Hematopoietic multipotent progenitor cell treated with erythropoietin and hydrocortisone succinate and interleukin-3 and kit ligand, for 8 days (in vitro differentiated cells): ENCODE measurements around the gene SPATA6L.
A peak's percentile ranks its signal among the peaks of the same experiment; 100 is the strongest.

ENCODE experiments used
- DNase-seq: peaks from one replicate; pipeline ENCODE4 v3.0.0-alpha.2; 2015

The SPATA6L gene, protein sequence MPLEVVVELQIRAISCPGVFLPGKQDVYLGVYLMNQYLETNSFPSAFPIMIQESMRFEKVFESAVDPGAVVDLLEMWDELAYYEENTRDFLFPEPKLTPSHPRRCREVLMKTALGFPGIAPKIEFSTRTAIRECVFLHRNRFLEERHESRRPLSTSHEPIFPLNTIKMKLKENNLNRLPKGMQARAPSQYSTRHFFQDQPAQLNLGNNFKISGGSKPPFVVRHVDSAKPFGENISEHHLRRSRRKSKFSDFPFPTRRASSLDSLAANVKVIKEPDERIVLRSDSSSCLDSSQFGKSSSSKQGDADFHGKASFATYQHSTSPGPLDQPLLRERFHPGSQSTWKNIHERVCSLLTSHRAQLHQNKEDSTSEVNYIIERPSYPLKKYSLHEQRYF

DNA sequence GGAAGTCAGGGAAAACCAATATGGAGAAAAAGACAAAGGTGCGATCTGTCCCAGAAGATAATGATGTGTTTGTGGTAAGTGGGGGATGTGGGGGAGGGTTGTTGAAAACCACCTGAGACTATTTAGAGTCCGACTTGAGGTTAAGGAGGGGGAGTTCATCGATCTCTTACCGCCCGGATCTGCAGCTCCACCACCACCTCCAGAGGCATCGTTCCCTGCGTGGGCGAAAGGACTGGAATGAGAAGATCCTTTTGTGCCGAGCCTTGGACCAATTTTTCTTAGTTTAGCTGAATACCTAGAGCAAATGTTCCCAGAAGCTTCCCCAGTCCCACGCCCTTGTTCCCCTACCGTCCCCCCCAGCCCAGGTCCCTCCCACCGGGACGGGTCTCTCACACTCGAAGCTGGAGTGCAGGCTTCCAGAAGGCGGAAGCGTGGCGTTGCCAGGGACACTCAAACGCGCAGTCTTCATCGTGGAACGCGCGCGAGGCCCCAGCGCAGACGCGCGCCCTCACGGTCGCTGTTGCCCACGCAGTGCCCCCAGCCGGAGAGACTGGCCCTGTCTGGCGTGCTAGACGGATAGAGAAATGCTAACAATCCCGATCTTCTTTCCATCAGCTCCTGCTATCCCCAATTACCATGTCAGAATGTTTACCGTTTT lies at the start of gene SPATA6L:
SPATA6L (minus strand) TSS at position 439 of the 658 bp plus-strand sequence; CDS start at position 209, 230 bp downstream.
- DNase-seq = peak; percentile 61

DNA sequence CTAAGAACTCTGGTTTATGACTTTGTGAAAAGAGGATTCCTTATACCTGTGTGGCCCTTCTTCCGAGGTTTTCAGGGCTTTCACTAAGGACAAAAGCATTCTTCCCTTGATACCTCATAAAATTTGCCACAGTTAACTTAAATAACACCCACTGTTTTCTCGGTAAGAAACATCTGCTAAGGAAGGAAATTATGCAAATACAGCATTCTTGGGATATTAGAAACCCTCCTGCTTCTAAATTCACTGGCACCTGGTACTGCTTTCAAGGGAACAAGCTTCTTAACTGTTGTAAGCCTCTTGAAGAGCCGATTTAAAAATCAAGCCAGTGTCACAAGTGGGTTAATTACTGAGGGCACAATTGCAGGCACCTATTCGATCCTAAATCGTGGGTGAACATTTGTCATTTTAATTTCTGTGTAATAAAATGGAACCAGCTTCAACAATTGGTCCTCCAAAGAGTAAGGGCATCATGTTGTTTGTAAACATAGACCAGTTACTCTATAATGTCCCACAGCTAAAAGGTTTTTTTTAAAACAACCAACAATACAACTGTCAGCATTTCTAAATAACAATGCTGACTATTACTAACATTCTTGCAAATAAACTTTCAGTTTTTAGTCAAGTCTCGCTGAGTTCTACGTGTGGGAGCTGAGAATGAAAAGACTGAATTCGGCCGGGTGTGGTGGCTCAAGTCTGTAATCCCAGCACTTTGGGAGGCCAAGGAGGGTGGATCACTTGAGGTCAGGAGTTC lies 48.2 kb upstream of the SPATA6L start:
- DNase-seq = no peak

DNA sequence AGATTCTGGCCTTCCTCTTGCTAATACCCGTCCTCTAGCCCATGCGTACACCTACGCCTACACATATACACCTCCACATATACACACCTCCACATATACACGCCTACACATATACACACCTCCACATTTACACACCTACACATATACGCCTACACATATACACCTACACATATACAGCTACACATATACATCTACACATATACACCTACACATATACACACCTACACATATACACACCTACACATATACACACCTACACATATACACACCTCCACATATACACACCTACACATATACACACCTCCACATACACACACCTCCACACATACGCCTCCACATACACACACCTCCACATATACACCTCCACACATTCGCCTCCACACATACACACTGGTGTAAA lies 47.6 kb upstream of the SPATA6L start:
- DNase-seq = no peak

DNA sequence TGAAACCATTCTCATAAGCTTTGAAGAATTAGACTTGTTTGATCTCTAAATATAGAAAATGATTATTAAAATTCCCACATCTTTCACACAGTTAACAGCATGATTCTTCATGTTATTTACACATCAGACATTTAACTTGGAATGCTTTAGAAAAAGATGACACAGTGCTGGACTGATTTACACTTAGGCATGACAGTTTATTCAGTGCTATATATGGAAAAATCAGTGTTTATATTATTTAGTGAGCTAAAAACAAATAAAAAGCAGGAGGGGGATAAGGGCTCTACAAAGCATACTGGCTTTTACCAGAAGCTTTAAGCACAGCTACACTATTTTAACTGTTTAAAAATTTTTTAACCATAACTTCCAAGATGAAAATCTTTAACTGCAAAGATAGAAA lies 43.1 kb upstream of the SPATA6L start:
- no peak for DNase-seq

DNA sequence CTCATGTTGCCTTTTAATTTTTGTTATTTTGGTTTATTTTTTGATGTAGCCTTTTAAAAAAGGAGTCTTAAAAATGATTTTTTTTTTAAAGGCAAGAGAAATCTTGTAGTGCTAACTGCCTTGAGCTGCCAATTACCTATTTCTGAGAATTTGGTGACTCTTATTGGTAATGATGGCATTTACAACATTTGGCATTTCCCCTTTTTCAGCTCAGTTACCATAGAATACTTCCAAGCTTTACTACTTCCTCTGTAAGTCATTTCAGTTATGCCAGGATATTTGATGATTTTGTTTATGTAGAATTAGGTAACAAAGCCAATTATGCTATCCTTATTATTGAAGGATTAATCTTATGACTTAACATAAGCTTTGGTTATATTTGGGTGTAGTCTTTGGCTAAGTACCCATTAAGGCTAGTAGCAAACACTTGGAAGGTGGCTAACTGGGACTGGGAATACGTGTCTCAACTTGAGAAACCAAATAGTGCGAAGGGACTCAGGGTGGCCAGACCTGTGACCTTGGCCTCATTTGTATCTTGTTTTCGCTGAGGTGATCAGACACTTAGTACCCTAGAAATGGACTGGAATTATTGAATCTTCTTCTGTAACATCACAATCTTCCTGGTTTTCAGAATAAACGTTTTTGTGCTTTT lies 40.8 kb upstream of the SPATA6L start:
- DNase-seq = no peak

DNA sequence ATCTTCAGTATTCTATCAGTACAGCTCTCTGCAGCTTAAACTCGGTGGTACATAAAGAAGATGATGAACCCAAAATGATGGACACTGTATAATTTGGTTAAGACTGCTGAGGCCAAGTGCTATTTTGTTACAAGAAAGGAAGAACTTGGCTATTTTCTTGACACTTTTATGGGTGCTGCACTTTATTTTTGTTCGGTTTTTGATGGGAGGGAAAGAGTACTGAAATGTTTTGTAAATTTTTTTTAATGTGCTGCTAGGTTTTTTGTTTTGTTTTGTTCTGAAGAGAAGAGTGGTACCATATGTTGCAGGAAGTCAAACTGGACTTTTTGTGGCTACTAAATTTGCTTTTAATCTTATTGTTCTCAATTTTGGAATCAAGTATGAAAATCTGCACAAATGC lies 39.7 kb upstream of the SPATA6L start:
- no peak for DNase-seq

DNA sequence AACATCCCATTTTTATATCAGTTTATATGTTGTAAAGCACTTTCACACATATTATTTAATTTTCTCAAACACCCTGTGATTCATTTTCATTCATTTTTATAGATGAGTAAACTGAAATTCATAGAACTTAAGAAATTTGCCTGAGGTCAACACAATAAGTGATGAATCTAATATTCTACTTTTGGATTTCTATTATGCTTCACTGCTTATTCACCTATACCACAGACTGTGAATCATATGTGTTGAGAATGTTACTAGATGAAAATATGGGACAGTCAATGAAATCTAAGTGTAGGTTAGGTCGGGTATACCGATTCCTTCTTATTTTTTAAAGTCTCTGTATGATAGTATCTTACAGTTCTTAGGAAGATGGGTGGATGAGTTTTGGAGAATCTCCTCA lies 37.8 kb upstream of the SPATA6L start:
- no peak for DNase-seq

DNA sequence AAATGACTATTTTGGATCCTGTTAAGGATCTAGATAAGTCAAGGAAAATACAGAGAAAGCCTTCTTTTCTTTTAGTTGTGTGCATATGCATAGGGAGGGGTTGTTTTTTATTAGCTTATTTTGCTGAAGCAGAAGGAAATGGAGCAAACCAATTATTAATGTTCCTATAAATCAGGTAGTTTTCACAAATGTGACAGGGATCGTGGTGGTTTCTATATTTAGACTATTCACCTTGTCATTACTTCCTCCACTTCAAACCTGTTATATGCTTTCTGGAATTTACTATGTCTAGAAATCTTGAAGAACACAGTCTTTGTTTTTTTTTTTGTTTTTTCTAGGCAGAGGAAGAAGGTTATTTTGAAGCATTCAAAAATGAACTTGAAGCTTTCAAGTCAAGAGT lies 35.2 kb upstream of the SPATA6L start:
- no peak for DNase-seq

DNA sequence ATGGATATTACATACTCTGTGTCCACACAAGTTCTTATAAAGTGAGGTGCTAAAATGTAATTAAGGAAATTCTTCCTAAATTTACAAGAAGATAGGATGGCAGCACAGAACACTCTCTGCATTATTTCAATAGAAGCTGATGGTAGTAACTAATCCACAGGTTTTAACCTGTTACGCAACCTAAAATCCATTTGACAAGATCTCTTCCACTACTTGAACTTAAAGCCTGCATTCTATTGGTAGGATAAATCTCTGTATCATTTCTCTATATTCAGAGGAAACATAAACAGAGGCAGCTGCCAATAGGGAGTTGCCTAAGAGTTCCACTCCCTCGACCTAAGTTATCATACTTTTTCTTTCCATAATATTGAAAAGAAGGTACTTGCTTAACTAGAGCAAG lies 34.7 kb upstream of the SPATA6L start:
- no peak for DNase-seq

DNA sequence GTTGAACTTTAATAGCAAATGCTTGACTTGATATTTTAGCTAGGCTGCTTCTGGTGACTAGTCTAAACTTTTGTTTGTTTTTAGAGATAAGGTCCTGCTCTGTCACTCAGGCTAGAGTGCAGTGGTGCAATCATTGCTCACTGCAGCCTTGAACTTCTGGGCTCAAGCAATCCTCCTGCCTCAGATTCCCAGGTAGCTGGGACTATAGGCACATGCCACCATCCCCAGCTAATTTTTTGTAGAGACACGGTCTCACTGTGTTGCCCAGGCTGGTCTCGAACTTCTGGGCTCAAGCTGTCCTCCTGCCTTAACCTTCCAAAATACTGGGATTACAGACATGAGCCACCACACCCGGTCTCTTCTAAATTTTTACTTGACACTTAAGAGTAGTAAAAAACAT lies 33.8 kb upstream of the SPATA6L start:
- peak; percentile 36 for DNase-seq

DNA sequence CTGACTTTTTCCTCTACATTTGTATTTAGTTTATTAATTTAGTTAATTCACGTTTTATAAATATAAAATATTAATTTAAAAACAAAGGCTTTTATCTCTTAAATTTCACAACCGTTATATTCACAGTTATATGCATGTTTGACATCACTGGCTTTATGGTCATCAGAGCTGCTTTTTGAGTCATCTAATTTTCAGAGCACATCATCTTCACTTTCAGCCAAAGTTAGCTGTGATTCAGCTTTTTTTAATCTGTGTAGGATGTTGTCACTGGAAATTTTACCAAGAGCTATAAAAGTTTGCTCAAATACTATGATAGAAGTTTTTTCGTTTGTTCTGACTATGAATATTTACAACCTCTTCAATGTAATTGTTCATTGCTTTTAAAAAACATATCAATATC lies 25.5 kb upstream of the SPATA6L start:
- no peak for DNase-seq

DNA sequence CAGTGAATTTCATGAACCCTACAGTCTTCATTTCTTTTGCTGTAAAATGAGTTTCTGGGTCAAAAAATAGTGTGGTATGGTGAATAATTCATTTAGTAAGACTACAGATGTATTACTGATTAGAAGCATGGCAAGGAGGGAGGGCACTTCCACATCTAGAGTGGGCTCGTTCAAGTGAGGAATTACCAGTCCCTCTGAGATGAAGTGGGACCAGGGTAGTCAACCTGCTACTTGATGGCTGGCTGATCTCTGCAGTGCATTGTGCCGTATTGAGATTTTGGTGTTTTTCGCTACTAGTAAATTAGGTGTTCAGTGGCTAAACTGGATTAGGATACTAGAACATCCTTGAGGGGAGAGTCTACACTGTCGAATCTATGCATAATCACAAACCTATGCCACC lies 23.9 kb upstream of the SPATA6L start:
- DNase-seq = no peak

DNA sequence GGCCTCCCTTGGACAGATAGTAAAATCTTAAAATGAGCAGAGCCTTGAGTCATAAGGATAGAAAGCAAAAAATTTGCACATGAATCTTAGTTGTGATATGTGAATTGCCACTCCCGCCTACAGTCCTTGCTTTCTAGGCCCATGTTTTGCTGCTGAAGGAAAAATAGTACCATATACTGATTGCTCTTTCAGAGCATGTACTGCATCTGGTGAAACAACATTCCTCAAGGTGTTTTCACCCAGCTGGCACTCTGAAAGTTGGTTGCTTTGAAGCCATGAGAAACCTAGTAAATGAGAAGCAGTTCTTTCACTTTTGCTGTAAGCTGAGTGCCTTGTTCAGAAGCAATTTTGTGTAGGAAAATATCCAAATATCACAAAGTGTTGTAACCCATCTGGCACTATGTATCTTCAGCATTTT lies 23.4 kb upstream of the SPATA6L start:
- DNase-seq = no peak

DNA sequence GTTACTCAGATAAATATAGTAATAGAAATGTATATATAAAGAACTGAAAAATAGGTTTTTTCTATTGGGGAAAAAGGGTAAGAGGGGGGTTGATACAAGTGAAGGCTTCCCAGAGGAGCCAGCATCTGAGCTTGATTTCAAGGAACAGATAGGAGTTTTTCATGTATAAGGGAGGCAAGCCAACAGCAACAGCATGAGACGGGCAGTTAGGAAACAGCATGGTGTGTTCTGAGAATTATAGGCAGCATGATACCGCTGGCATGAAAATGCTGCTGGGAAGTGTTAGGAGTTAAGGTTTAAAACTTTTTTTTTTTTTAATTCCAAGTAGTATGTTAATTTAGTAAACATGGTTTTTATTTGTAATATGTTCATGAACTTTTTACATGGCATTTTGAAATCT lies 22.7 kb upstream of the SPATA6L start:
- DNase-seq = peak; percentile 59

DNA sequence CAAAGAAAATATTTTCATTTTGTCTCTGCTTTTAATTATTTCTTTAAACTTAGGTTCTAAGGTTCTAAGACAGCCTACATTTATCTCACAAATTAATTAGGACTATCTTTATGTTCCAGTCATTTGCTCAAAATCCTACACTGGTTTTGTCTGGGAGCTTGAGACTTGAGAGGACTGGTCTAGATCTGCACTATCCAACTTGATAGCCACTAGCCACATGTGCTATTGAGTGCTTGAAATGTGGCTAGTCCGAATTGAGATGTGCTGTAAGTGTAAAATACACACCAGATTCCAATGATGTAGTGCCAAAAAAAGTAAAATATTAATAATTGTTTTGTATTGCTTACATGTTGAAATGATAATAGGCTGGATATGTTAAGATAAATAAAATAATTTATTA lies 20.3 kb upstream of the SPATA6L start:
- DNase-seq = peak; percentile 26

DNA sequence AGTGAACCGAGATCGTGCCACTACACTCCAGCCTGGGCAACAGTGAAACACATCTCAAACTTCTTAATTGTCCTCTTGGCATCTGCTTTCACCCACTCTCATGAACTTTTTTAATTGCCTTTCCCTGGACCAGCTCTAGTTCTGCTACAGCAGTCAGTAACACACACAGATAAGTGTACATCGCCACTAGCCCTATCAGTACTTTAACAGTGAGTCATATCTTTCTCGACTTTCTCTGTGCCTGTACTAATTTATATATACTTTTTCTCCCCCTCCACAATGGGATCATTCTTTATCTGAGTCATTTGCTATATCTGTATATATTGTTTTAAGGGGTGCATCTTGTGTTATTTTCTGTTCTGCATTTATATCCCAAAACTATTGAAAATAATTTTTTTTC lies 19.8 kb upstream of the SPATA6L start:
- peak; percentile 72 for DNase-seq

DNA sequence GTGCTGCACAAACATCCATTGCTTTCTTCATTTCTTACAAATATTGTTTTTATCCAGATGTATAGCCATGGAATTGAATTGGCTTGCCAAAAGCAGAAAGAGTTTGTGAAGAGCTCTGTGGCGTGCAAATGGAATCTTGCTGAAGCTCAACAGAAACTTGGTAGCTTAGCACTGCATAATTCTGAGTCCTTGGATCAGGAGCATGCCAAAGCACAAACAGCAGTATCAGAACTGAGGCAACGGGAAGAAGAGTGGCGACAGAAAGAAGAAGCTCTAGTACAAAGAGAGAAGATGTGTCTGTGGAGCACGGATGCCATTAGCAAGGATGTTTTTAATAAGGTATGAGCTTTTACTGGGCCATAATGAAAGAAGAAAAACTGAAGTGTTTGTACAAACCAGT lies 18.5 kb upstream of the SPATA6L start:
- DNase-seq = no peak

DNA sequence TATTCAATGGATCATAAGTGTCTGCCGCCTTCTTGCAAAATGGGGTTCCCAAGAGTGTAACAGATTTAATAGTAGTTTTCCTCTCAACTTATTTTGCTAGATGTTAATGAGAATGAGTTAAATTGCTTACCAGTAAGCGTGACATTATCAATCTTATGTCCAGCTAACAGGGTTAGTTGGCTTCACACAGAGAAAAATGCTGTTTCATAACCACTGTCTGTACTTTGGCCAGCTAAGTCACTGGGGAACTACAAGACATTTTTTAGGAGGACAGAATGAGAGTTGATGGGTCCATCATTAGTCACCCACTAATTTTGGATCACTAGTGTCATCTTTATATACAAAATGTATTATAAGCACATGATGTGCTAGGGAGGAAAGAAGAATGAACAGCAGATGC lies 14.5 kb upstream of the SPATA6L start:
- peak; percentile 34 for DNase-seq

DNA sequence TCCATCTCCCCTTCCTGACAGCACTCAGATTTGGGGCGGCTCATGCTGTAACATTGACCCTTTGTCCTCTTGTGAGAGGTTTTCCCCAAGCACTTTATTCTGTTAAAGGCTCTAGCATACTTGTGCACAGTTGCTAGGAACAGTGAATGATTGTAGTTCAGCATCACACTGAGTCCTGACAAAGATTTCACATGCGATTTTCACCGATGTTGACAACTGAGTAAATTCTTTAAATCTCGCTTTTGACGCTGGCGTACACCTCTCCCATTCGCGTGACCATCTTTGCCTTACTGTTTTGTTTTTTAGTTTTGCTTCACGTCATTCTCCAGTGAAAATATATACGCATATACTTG lies 13.9 kb upstream of the SPATA6L start:
- DNase-seq = peak; percentile 23

DNA sequence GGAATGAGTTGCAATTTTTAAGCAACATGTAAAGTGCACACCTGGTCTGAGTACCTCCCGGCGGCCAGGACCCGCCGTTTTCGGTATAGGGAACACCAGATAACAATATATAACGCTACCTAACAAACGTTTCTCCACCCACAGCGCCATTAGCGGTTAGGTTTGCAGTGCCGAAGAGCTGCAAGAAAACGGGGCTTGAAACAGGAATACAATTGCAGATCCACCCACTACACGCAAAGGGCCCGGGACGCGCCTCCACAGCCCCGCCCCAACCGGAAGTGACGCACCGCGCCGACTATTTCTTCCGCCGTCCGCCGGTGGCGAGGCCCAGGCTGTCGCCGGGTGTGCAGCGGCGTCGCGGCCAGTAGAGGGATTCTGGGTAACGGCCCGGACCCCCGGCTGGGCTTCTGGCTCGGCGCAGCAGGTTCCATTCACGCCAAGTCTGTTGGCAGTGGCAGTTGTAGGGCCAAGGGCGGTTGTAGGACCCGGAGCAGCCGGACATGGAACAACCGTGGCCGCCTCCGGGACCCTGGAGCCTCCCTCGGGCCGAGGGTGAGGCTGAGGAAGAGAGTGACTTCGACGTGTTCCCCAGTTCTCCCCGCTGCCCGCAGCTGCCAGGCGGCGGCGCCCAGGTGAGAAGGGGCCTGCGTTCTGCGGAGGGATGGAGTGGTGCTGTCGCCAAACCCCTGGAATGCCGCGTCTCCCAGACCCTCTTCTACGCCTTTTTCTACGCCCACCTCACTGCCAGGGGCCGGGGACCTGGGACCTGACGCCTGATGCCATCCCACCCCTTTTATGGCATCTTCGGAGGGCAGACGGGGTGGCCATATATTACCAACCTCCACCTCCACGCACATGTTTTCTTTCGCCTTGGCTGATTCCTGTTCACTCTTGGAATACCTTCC lies 13.2 kb upstream of the SPATA6L start, which contains the start of gene CDC37L1:
CDC37L1 (plus strand) TSS at position 302 of the 905 bp plus-strand sequence; CDS start at position 501, 199 bp downstream.
- peak; percentile 96 for DNase-seq

DNA sequence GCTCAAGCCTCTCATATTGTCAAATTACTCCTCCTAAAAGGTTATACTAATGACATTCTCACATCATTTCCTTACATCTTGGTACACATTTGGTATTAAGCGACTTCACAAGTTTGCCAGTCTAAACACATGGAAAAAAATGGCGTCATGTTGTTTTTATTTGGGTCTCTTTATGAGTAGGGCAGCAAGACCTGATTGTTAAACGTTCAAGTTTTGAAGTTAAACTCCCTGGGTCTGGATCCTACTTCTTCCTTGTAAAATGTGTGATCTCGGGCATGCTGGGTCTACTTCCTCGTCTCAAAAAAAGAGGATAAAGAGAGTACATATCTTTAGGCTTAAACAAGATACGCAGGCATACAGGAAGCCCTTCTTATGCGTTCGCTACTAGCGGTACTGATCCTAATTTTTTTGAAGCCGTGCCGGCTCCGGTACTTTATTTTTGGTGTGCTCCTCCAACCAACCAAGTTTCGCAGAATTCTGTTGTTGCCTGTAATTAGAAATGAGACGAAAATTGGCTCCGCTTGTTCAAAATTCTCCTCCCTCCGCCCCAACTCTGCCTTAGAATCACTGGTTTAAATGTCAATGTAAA lies 12.5 kb upstream of the SPATA6L start:
- DNase-seq = peak; percentile 76

DNA sequence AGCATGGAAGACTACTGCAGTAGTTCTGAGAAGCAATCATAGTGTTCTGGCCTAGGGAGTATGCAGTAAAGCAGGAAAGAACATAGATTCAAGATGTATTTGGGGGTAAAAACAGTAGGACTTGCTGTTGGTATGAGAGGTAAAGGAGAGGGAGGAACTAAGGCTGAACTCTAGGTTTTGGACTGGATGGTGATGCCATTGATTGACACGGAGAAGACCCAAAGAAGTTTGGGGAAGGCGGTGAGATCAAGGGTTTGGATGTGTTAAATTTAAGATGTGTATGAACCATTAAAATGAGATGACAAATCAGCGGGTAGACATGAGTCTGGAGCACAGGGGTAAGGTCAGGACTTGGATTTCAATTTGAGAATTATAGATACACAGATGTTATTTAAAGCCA lies 11.1 kb upstream of the SPATA6L start:
- no peak for DNase-seq
